HEK293 (cell line): ENCODE results near the gene YAF2.

Experiments used
- KLF16 ChIP-seq: fragments of 450-650 bp; formaldehyde crosslinking; IDR thresholded peaks from 2 replicates; pipeline ENCODE4 v1.5.1; 2017; ENCODE audit warnings: missing biosample characterization, missing genetic modification characterization
- REST ChIP-seq: fragments of 450-650 bp; formaldehyde crosslinking; IDR thresholded peaks from 2 replicates; pipeline ENCODE4 v1.5.1; 2016; ENCODE audit warnings: missing biosample characterization, missing genetic modification characterization
- ZBTB21 ChIP-seq: fragments of 450-650 bp; formaldehyde crosslinking; IDR thresholded peaks from 2 replicates; pipeline ENCODE4 v1.5.1; 2017; ENCODE audit warnings: missing biosample characterization, missing genetic modification characterization
- ZBTB44 ChIP-seq: fragments of 450-650 bp; IDR thresholded peaks from 2 replicates; pipeline ENCODE4 v1.5.1; 2018; ENCODE audit warnings: missing biosample characterization, mild to moderate bottlenecking, missing genetic modification characterization
- ZNF138 ChIP-seq: fragments of 450-650 bp; formaldehyde crosslinking; IDR thresholded peaks from 2 replicates; pipeline ENCODE4 v1.5.1; 2016; ENCODE audit warnings: missing biosample characterization, missing genetic modification characterization, borderline replicate concordance
- ZNF174 ChIP-seq: fragments of 450-650 bp; formaldehyde crosslinking; IDR thresholded peaks from 2 replicates; pipeline ENCODE4 v1.5.0; 2017; ENCODE audit warnings: missing biosample characterization, mild to moderate bottlenecking, missing genetic modification characterization
- ZNF830 ChIP-seq: fragments of 450-650 bp; IDR thresholded peaks from 2 replicates; pipeline ENCODE4 v1.5.0; 2018; ENCODE audit warnings: missing biosample characterization, missing genetic modification characterization, low read depth, mild to moderate bottlenecking, moderate library complexity
- ZSCAN30 ChIP-seq: fragments of 450-650 bp; IDR thresholded peaks from 2 replicates; pipeline ENCODE4 v1.5.1; 2018; ENCODE audit warnings: missing biosample characterization, mild to moderate bottlenecking, missing genetic modification characterization, moderate library complexity
- TF ChIP-seq, protein P1 (sequence below): fragments of 450-650 bp; formaldehyde crosslinking; IDR thresholded peaks from 2 replicates; pipeline ENCODE4 v1.5.1; 2016; ENCODE audit warnings: missing biosample characterization, missing genetic modification characterization
- TF ChIP-seq, protein P2 (sequence below): fragments of 450-650 bp; formaldehyde crosslinking; IDR thresholded peaks from 2 replicates; pipeline ENCODE4 v1.5.1; 2016; ENCODE audit warnings: missing biosample characterization, missing genetic modification characterization

DNA sequence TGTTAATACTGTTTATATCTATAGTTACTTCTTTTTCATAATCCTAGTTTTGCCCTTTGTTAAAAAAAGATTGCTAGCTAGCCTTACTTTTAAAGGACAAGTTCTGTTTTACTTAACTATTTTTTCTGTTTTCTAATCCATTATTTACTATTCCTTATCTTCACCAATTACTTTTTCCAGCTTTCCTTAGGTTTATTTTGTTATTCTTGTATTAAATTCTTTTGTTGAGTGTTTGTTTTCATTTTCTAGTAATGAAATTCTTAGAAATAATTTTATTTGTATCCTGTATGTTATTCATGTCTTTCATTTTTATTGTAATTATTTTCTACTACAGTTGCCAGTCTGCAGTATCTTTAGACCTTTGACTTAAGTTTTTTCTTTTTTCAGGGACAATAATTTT is 47.7 kb downstream of the YAF2 start:
- TF ChIP-seq, protein P1, sequence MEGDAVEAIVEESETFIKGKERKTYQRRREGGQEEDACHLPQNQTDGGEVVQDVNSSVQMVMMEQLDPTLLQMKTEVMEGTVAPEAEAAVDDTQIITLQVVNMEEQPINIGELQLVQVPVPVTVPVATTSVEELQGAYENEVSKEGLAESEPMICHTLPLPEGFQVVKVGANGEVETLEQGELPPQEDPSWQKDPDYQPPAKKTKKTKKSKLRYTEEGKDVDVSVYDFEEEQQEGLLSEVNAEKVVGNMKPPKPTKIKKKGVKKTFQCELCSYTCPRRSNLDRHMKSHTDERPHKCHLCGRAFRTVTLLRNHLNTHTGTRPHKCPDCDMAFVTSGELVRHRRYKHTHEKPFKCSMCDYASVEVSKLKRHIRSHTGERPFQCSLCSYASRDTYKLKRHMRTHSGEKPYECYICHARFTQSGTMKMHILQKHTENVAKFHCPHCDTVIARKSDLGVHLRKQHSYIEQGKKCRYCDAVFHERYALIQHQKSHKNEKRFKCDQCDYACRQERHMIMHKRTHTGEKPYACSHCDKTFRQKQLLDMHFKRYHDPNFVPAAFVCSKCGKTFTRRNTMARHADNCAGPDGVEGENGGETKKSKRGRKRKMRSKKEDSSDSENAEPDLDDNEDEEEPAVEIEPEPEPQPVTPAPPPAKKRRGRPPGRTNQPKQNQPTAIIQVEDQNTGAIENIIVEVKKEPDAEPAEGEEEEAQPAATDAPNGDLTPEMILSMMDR (tag by site-specific recombination), result no peak
- no peak for TF ChIP-seq ZBTB44 (tag by site-specific recombination)
- TF ChIP-seq REST (tag by site-specific recombination), result no peak
- no peak for TF ChIP-seq ZNF830 (tag by site-specific recombination)
- TF ChIP-seq ZNF174 (tag by site-specific recombination), result no peak
- no peak for TF ChIP-seq KLF16 (tag by site-specific recombination)
- TF ChIP-seq, protein P2, sequence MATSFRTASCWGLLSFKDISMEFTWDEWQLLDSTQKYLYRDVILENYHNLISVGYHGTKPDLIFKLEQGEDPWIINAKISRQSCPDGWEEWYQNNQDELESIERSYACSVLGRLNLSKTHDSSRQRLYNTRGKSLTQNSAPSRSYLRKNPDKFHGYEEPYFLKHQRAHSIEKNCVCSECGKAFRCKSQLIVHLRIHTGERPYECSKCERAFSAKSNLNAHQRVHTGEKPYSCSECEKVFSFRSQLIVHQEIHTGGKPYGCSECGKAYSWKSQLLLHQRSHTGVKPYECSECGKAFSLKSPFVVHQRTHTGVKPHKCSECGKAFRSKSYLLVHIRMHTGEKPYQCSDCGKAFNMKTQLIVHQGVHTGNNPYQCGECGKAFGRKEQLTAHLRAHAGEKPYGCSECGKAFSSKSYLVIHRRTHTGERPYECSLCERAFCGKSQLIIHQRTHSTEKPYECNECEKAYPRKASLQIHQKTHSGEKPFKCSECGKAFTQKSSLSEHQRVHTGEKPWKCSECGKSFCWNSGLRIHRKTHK (tag by site-specific recombination), result no peak
- TF ChIP-seq ZSCAN30 (tag by site-specific recombination), result no peak
- TF ChIP-seq ZNF138, result no peak
- TF ChIP-seq ZBTB21, result no peak
